Naive thymus-derived CD4-positive, alpha-beta T cell (primary cell): ENCODE measurements around the gene TMEM123. TPM values are rescaled to one million over a fixed set of nuclear protein-coding genes. Genes with fewer than 3 reads are reported as not detected.
"Not testable (repeated sequence)": the region's sequence is repeated elsewhere in the genome, so short reads cannot be mapped to it uniquely, and the experiment has no call there.

ENCODE experiments used
- ATAC-seq: fragments of 150-1000 bp; cut with Tn5 transposase; 2 replicates; pipeline ENCODE4 v1.10.0; 2021; ENCODE audit warnings: mild to moderate bottlenecking, moderate library complexity
- CTCF ChIA-PET: fragments of 350-600 bp; sonication (Branson Sonifier 250); formaldehyde crosslinking; loops from one replicate; lab custom pipeline; 2021; ENCODE audit warnings: antibody characterized with exemption; lab: Charles Lee
- POLR2A ChIA-PET: fragments of 350-600 bp; sonication (Branson Sonifier 250); formaldehyde crosslinking; loops from one replicate; lab custom pipeline; 2021; ENCODE audit warnings: antibody characterized with exemption, inconsistent platforms; lab: Charles Lee
- DNase-seq, 9 donors: peaks; one replicate each; pipeline versions ENCODE4 v3.0.0 to v3.0.0-alpha.2; 2020 to 2022; ENCODE audit warnings: mixed read lengths in 1 of 9
- H3K27ac ChIP-seq: one replicate; pipeline ENCODE4 v1.7.0; 2013; ENCODE audit warnings: mild to moderate bottlenecking, low read depth, low read length, moderate library complexity
- H3K27me3 ChIP-seq, 2 donors: one replicate each; pipeline ENCODE4 v1.7.0; 2013; ENCODE audit warnings: low read length in 2 of 2, mild to moderate bottlenecking in 2 of 2, moderate library complexity in 2 of 2; ENCODE audit not compliant: control insufficient read depth in 2 of 2, insufficient read depth in 2 of 2
- H3K36me3 ChIP-seq, 3 experiments: 1 replicate in 2 of 3; 2 replicates in 1 of 3; pipeline ENCODE4 v1.7.0; 2013; ENCODE audit warnings: low read length in 3 of 3, mild to moderate bottlenecking in 3 of 3, moderate library complexity in 1 of 3; ENCODE audit not compliant: insufficient read depth in 3 of 3, control insufficient read depth in 2 of 3
- H3K4me1 ChIP-seq, 2 donors: one replicate each; pipeline ENCODE4 v1.7.0; 2013; ENCODE audit warnings: low read length in 2 of 2, mild to moderate bottlenecking in 2 of 2, moderate library complexity in 1 of 2; ENCODE audit not compliant: control insufficient read depth in 2 of 2, insufficient read depth in 2 of 2
- H3K4me3 ChIP-seq: 2 replicates; pipeline ENCODE4 v1.7.0; 2013; ENCODE audit warnings: mild to moderate bottlenecking, low read length
- H3K9me3 ChIP-seq, 3 experiments: 1 replicate in 2 of 3; 2 replicates in 1 of 3; pipeline ENCODE4 v1.7.0; 2013; ENCODE audit warnings: low read length in 3 of 3; ENCODE audit not compliant: control insufficient read depth in 2 of 3
- H3K27ac Mint-ChIP-seq, 9 donors: one replicate each; pipeline ENCODE4 v1.8.0; 2020 to 2022; ENCODE audit warnings: mixed read lengths in 9 of 9, mild to moderate bottlenecking in 8 of 9, moderate library complexity in 5 of 9, inconsistent platforms in 2 of 9
- H3K27me3 Mint-ChIP-seq, 5 donors: one replicate each; pipeline ENCODE4 v1.8.0; 2021 to 2022; ENCODE audit warnings: mixed read lengths in 5 of 5, mild to moderate bottlenecking in 1 of 5
- H3K36me3 Mint-ChIP-seq, 5 donors: one replicate each; pipeline ENCODE4 v1.8.0; 2020 to 2022; ENCODE audit warnings: mixed read lengths in 5 of 5, mild to moderate bottlenecking in 3 of 5, inconsistent platforms in 1 of 5
- H3K4me1 Mint-ChIP-seq, 7 donors: one replicate each; pipeline ENCODE4 v1.8.0; 2020 to 2022; ENCODE audit warnings: mixed read lengths in 7 of 7, mild to moderate bottlenecking in 3 of 7, inconsistent platforms in 1 of 7
- H3K4me3 Mint-ChIP-seq, 10 donors: one replicate each; pipeline ENCODE4 v1.8.0; 2020 to 2022; ENCODE audit warnings: mild to moderate bottlenecking in 10 of 10, mixed read lengths in 10 of 10, moderate library complexity in 6 of 10, inconsistent platforms in 2 of 10
- H3K9me3 Mint-ChIP-seq, 11 donors: one replicate each; pipeline ENCODE4 v1.8.0; 2020 to 2022; ENCODE audit warnings: mixed read lengths in 11 of 11, mild to moderate bottlenecking in 4 of 11, inconsistent platforms in 1 of 11, moderate library complexity in 1 of 11
- intact Hi-C, 2 donors: fragments of 100-400 bp; cut with micrococcal nuclease; formaldehyde crosslinking; loops; one replicate each; pipeline ENCODE4 v1.15.1; 2023
- polyA plus RNA-seq, 2 donors: library from polyadenylated mRNA; unstranded; fragments of 300-500 nt; fragmentation: Illumina TruSeq; gene quantifications; one replicate each; pipeline ENCODE4 v1.2.3, GENCODE V29; 2021
- total RNA-seq, 6 experiments: library from RNA in 5 of 6; stranded (reverse) in 5 of 6; gene quantifications; 1 replicate in 5 of 6; 2 replicates in 1 of 6; pipeline ENCODE4 v1.2.3 and lab custom pipeline; 2021 to 2026

Gene TMEM123
- total and polyA plus RNA-seq, 7 experiments from 2014 or later: 270 to 922 (median 485) TPM

GRCh38 chr11:102447193-102447592 is 5.4 kb downstream of the TMEM123 start:
- Mint-ChIP-seq H3K36me3 (peaks cover 11 to 80% (median 46%) of the 10 kb centered on the region in 5 donors), H3K9me3 (peaks cover 0 to 11% (median 3%) of the 10 kb centered on the region in 11 donors), H3K27ac (peak overlapping the region in 8 of 9 donors; percentile 18 to 97 (median 68)), H3K4me1 (peaks cover 69 to 85% (median 80%) of the 10 kb centered on the region in 7 donors), H3K27me3 (no peaks in the 10 kb centered on the region), H3K4me3 (peak overlapping the region in 8 of 10 donors; percentile 58 to 99 (median 96))
- ATAC-seq (peak; percentile 50), DNase-seq (no peak)
- peaks cover 50 to 54% of the 10 kb centered on the region in 2 donors for H3K4me1 ChIP-seq
- H3K9me3 ChIP-seq: no peaks in the 10 kb centered on the region
- H3K36me3 ChIP-seq: peaks cover 0 to 29% (median 22%) of the 10 kb centered on the region in 3 experiments
- H3K4me3 ChIP-seq: no peak overlapping the region
- no peaks in the 10 kb centered on the region for H3K27me3 ChIP-seq
- H3K27ac ChIP-seq: peak overlapping the region; percentile 34
- intact Hi-C loops: no loop called here
- ChIA-PET CTCF (no interaction called here), POLR2A (interaction anchor here (0.7 to 1.4 kb wide), 5 partner anchors 30 to 129 kb away, joined by 3 to 6 read pairs (median 3); no protein-coding TSS in a partner anchor)

- Mint-ChIP-seq H3K4me1 (peaks cover 67 to 91% (median 86%) of the 10 kb centered on the region in 7 donors), H3K27me3 (no peaks in the 10 kb centered on the region), H3K27ac (peak overlapping the region in 5 of 9 donors; percentile 12 to 97 (median 93)), H3K36me3 (peaks cover 11 to 80% (median 46%) of the 10 kb centered on the region in 5 donors), H3K9me3 (peaks cover 0 to 11% (median 3%) of the 10 kb centered on the region in 11 donors), H3K4me3 (peak overlapping the region in 6 of 10 donors; percentile 15 to 97 (median 96))
- no peak overlapping the region for H3K27ac ChIP-seq
- no peak overlapping the region for H3K4me3 ChIP-seq
- H3K36me3 ChIP-seq: peaks cover 0 to 23% (median 22%) of the 10 kb centered on the region in 3 experiments
- peaks cover 50 to 54% of the 10 kb centered on the region in 2 donors for H3K4me1 ChIP-seq
- H3K27me3 ChIP-seq: no peaks in the 10 kb centered on the region
- intact Hi-C loops: no loop called here
- DNase-seq (no peak), ATAC-seq (no peak)
- CTCF ChIA-PET: interaction anchor here (1.2 kb wide), 1 partner anchor 11 kb away, joined by 4 read pairs; no protein-coding TSS in a partner anchor
- H3K9me3 ChIP-seq: no peaks in the 10 kb centered on the region
- POLR2A ChIA-PET: interaction anchor here (0.7 to 1.7 kb wide), 7 partner anchors 12 to 151 kb away, joined by 3 to 7 read pairs (median 4); no protein-coding TSS in a partner anchor
Measured at GRCh38 chr11:102446606-102447005, 6.0 kb downstream of the TMEM123 start.

GRCh38 chr11:102444693-102445092 is 7.9 kb downstream of the TMEM123 start:
- Mint-ChIP-seq H3K4me3 (peak overlapping the region in 1 of 10 donors; percentile 50), H3K27ac (peak overlapping the region in 1 of 9 donors; percentile 97), H3K4me1 (peaks cover 70 to 96% (median 94%) of the 10 kb centered on the region in 7 donors), H3K9me3 (peaks cover 0 to 11% (median 3%) of the 10 kb centered on the region in 11 donors), H3K36me3 (peaks cover 11 to 83% (median 50%) of the 10 kb centered on the region in 5 donors)
- H3K27ac ChIP-seq, H3K9me3 ChIP-seq, H3K27me3 ChIP-seq, POLR2A ChIA-PET, H3K27me3 Mint-ChIP-seq, DNase-seq, CTCF ChIA-PET, intact Hi-C loops, H3K4me3 ChIP-seq, ATAC-seq: not testable (repeated sequence)
- peaks cover 32 to 45% of the 10 kb centered on the region in 2 donors for H3K4me1 ChIP-seq
- H3K36me3 ChIP-seq: peaks cover 0 to 22% (median 20%) of the 10 kb centered on the region in 3 experiments

GRCh38 chr11:102444142-102444541 is 8.4 kb downstream of the TMEM123 start:
- H3K36me3 Mint-ChIP-seq: peaks cover 11 to 83% (median 51%) of the 10 kb centered on the region in 5 donors

GRCh38 chr11:102439063-102439363 is 13.6 kb downstream of the TMEM123 start:
- not testable (repeated sequence) for H3K9me3 ChIP-seq, ATAC-seq, H3K27me3 Mint-ChIP-seq, H3K36me3 ChIP-seq, H3K27me3 ChIP-seq
- CTCF ChIA-PET: interaction anchor here (1.6 kb wide), 1 partner anchor 49 kb away, joined by 4 read pairs; no protein-coding TSS in a partner anchor
- peak in 1 of 9 donors; percentile 29 for DNase-seq
- POLR2A ChIA-PET: interaction anchor here (1.0 to 2.3 kb wide), 4 partner anchors 12 to 39 kb away, joined by 3 to 11 read pairs (median 4); partner anchors contain the start of gene TMEM123
- peaks cover 4 to 78% (median 53%) of the 10 kb centered on the region in 5 donors for H3K36me3 Mint-ChIP-seq
- peaks cover 59 to 96% (median 87%) of the 10 kb centered on the region in 7 donors for H3K4me1 Mint-ChIP-seq
- intact Hi-C loops: loop anchor here (1.0 kb wide), 3 partner anchors 8 to 12 kb away; no protein-coding TSS in a partner anchor
- H3K9me3 Mint-ChIP-seq: peaks cover 0 to 10% (median under 1%) of the 10 kb centered on the region in 11 donors
- Histone ChIP-seq H3K4me1 (peaks cover 0 to 26% of the 10 kb centered on the region in 2 donors), H3K27ac (peak overlapping the region; percentile 51), H3K4me3 (peak overlapping the region; percentile 20)
- peak overlapping the region; percentile 49 to 84 (median 78) for H3K4me3 Mint-ChIP-seq
- peak overlapping the region; percentile 69 to 92 (median 85) for H3K27ac Mint-ChIP-seq

More at GRCh38 chr11:102444142-102444541, 8.4 kb downstream of the TMEM123 start:
- intact Hi-C loops, H3K4me3 ChIP-seq, H3K27me3 Mint-ChIP-seq, H3K27me3 ChIP-seq, CTCF ChIA-PET, DNase-seq, ATAC-seq, H3K27ac ChIP-seq, H3K9me3 ChIP-seq: not testable (repeated sequence)
- H3K4me1 Mint-ChIP-seq: peaks cover 67 to 96% (median 93%) of the 10 kb centered on the region in 7 donors
- peak overlapping the region in 6 of 9 donors; percentile 22 to 85 (median 50) for H3K27ac Mint-ChIP-seq
- peaks cover 27 to 42% of the 10 kb centered on the region in 2 donors for H3K4me1 ChIP-seq
- POLR2A ChIA-PET: interaction anchor here (0.6 to 3.5 kb wide), 2 partner anchors 8 to 26 kb away, joined by 3 to 15 read pairs; partner anchors contain the start of gene TMEM123
- H3K4me3 Mint-ChIP-seq: peak overlapping the region; percentile 11 to 81 (median 46)
- H3K36me3 ChIP-seq: peaks cover 0 to 22% (median 20%) of the 10 kb centered on the region in 3 experiments
- H3K9me3 Mint-ChIP-seq: peaks cover 0 to 11% (median 3%) of the 10 kb centered on the region in 11 donors

GRCh38 chr11:102438311-102439062 is 14.1 kb downstream of the TMEM123 start:
- ChIA-PET CTCF (interaction anchor here (1.6 kb wide), 1 partner anchor 48 kb away, joined by 4 read pairs; no protein-coding TSS in a partner anchor), POLR2A (interaction anchor here (1.0 to 2.3 kb wide), 4 partner anchors 13 to 39 kb away, joined by 3 to 11 read pairs (median 4); partner anchors contain the start of gene TMEM123)
- intact Hi-C loops: loop anchor here (1.0 kb wide), 3 partner anchors 7 to 13 kb away; no protein-coding TSS in a partner anchor
- Mint-ChIP-seq H3K36me3 (peaks cover 4 to 78% (median 53%) of the 10 kb centered on the region in 5 donors), H3K27me3 (no peaks in the 10 kb centered on the region), H3K9me3 (peaks cover 0 to 11% (median under 1%) of the 10 kb centered on the region in 11 donors), H3K4me1 (peaks cover 54 to 95% (median 82%) of the 10 kb centered on the region in 7 donors), H3K4me3 (peak overlapping the region; percentile 49 to 84 (median 78)), H3K27ac (peak overlapping the region; percentile 69 to 92 (median 85))
- no peak overlapping the region for H3K4me3 ChIP-seq
- DNase-seq: peak in 1 of 9 donors; percentile 39
- peak overlapping the region; percentile 51 for H3K27ac ChIP-seq
- no peaks in the 10 kb centered on the region for H3K9me3 ChIP-seq
- peaks cover 0 to 12% (median 0%) of the 10 kb centered on the region in 3 experiments for H3K36me3 ChIP-seq
- peaks cover 0 to 26% of the 10 kb centered on the region in 2 donors for H3K4me1 ChIP-seq
- H3K27me3 ChIP-seq: no peaks in the 10 kb centered on the region
- ATAC-seq: no peak
